Right cardiac atrium (tissue), 5 donors: ENCODE measurements around the gene IFNGR2. TPM values are rescaled to one million over a fixed set of nuclear protein-coding genes. Genes with fewer than 3 reads are reported as not detected.
"Not testable (repeated sequence)": the region's sequence is repeated elsewhere in the genome, so short reads cannot be mapped to it uniquely, and the experiment has no call there.

ENCODE experiments used
- ATAC-seq, 2 donors: fragments of 200-7000 bp; cut with Tn5 transposase; one replicate each; pipeline versions ENCODE4 v1.8.0 to v1.9.1; 2020; ENCODE audit warnings: moderate library complexity in 2 of 2, mild to moderate bottlenecking in 1 of 2
- DNase-seq, 3 donors: peaks; one replicate each; pipeline ENCODE4 v3.0.0-alpha.2; 2020
- H3K27ac ChIP-seq: one replicate; pipeline ENCODE4 v1.5.1; 2013; ENCODE audit warnings: mild to moderate bottlenecking, low read length, control low read depth, moderate library complexity
- H3K27me3 ChIP-seq: one replicate; pipeline ENCODE4 v1.6.1; 2013; ENCODE audit not compliant: control insufficient read depth, insufficient read depth
- H3K4me1 ChIP-seq: one replicate; pipeline ENCODE4 v1.6.1; 2013; ENCODE audit warnings: low read length; ENCODE audit not compliant: control insufficient read depth, insufficient read depth
- H3K4me3 ChIP-seq: one replicate; pipeline ENCODE4 v1.5.1; 2013; ENCODE audit warnings: low read length, control low read depth
- H3K9me3 ChIP-seq: one replicate; pipeline ENCODE4 v1.6.1; 2013; ENCODE audit warnings: low read length; ENCODE audit not compliant: control insufficient read depth
- WGBS: extraction: QIAGEN DNeasy Blood & Tissue Kit; methylation state at CpG from one replicate; pipeline ENCODE4 v1.1.7; 2013; 5-methylcytosine and 5-hydroxymethylcytosine counted together
- intact Hi-C, 4 donors: fragments of 100-400 bp; cut with DNase I; formaldehyde crosslinking; loops; one replicate each; pipeline versions ENCODE4 v1.11.0 to v1.14.0; 2022 to 2023
- polyA plus RNA-seq: library from polyadenylated mRNA; stranded (reverse); fragments of 200-250 nt; gene quantifications from one replicate; pipeline ENCODE4 v1.2.3, GENCODE V29; 2013
- total RNA-seq, 4 donors: library from RNA; stranded (reverse); fragmentation: NEBNext Ultra II Directional; extraction: Animal tissue kit (Norgen Biotek cat#: 25700); gene quantifications; one replicate each; pipeline ENCODE4 v1.2.1, GENCODE V29; 2021
- donor health status: healthy with polysubstance abuse.
- donor health status: DM: no; HTN: yes; CAD: no.
- donor health status: DM: no; HTN: no; CAD: no.
- donor health status: DM: no; HTN: yes; CAD: no; lungs with severe emphysema.
- donor health status: DM: yes; HTN: yes; CAD: no.

Gene IFNGR2
- total and polyA plus RNA-seq, 5 donors, result 37.4 to 47.4 (median 41.7) TPM

DNA sequence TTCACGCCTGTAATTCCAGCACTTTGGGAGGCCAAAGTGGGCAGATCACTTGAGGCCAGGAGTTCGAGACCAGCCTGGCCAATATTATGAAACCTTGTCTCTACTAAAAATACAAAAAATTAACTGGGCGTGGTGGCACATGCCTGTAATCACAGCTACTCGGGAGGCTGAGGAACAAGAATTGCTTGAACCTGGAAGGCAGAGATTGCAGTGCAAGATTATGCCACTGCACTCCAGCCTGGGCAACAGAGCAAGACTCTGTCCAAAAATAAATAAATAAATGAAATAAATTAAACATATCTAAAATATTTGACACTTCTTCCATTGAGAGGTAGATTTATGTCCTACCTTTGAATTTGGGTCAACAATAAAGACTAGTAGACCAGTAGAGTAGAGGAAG, 66.0 kb downstream of the IFNGR2 start:
- intact Hi-C loops, H3K4me3 ChIP-seq, DNase-seq, H3K27me3 ChIP-seq, H3K9me3 ChIP-seq, ATAC-seq, H3K27ac ChIP-seq, H3K4me1 ChIP-seq: not testable (repeated sequence)
- WGBS, result 93% methylated on average over 4 of the region's 4 CpGs

GRCh38 chr21:33470701-33471100, 67.5 kb downstream of the IFNGR2 start:
- no peak for ATAC-seq
- Histone ChIP-seq H3K27me3 (no peaks in the 10 kb centered on the region), H3K27ac (no peak overlapping the region), H3K4me1 (peaks cover 1% of the 10 kb centered on the region), H3K4me3 (no peak overlapping the region), H3K9me3 (no peaks in the 10 kb centered on the region)
- DNase-seq, result no peak
- 99% methylated on average over 2 of the region's 2 CpGs for WGBS
- intact Hi-C loops, result no loop called here

DNA sequence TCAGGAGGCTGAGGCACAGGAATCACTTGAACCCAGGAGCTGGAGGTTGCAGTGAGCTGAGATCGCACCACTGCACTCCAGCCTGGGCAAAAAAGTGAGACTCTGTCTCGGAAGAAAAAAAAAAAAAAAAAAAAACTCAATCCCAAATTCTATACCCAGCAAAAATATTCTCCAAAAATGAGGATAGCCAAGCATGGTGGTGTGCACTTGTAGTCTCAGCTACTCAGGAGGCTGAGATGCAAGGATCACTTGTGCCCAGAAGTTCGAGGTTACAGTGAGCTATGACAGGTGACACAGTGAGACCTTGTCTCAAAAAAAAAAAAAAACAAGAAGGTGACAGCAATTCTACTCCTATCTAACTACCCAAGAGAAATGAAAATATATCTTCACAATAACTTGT, 70.1 kb downstream of the IFNGR2 start:
- ATAC-seq (no peak), DNase-seq (no peak)
- H3K4me3 ChIP-seq, result no peak overlapping the region
- WGBS, result 95% methylated on average over 3 of the region's 3 CpGs
- H3K27me3 ChIP-seq, result no peaks in the 10 kb centered on the region
- H3K27ac ChIP-seq, result no peak overlapping the region
- intact Hi-C loops, result no loop called here
- peaks cover 3% of the 10 kb centered on the region for H3K4me1 ChIP-seq
- H3K9me3 ChIP-seq, result no peaks in the 10 kb centered on the region

GRCh38 chr21:33477066-33477465, 73.9 kb downstream of the IFNGR2 start:
- no peaks in the 10 kb centered on the region for H3K9me3 ChIP-seq
- ATAC-seq (no peak), DNase-seq (no peak)
- peaks cover 5% of the 10 kb centered on the region for H3K4me1 ChIP-seq
- WGBS, result 91% methylated on average over 7 of the region's 7 CpGs
- no peaks in the 10 kb centered on the region for H3K27me3 ChIP-seq
- H3K4me3 ChIP-seq, result no peak overlapping the region
- H3K27ac ChIP-seq, result no peak overlapping the region
- intact Hi-C loops, result no loop called here

DNA sequence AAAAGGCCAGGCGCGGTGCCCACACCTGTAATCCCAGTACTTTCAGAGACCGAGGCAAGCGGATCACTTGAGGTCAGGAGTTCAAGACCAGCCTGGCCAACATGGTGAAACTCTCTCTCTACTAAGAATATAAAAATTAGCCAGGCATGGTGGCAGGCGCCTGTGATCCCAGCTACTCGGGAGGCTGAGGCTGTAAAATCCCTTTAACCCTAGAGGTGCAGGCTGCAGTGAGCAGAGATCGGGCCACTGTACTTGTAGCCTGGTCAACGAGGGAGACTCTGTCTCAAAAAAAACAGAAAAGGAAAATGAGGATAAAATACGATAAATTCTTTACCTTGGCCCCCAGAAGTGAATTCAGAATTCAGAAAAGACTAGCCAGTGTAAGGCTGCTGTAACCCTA, 75.0 kb downstream of the IFNGR2 start:
- peaks cover 5% of the 10 kb centered on the region for H3K4me1 ChIP-seq
- H3K27me3 ChIP-seq, result no peaks in the 10 kb centered on the region
- H3K9me3 ChIP-seq, result no peaks in the 10 kb centered on the region
- WGBS, result 69% methylated on average over 9 of the region's 9 CpGs
- no peak overlapping the region for H3K27ac ChIP-seq
- no peak for ATAC-seq
- intact Hi-C loops, result no loop called here
- no peak for DNase-seq
- H3K4me3 ChIP-seq, result peak overlapping the region; percentile 91

DNA sequence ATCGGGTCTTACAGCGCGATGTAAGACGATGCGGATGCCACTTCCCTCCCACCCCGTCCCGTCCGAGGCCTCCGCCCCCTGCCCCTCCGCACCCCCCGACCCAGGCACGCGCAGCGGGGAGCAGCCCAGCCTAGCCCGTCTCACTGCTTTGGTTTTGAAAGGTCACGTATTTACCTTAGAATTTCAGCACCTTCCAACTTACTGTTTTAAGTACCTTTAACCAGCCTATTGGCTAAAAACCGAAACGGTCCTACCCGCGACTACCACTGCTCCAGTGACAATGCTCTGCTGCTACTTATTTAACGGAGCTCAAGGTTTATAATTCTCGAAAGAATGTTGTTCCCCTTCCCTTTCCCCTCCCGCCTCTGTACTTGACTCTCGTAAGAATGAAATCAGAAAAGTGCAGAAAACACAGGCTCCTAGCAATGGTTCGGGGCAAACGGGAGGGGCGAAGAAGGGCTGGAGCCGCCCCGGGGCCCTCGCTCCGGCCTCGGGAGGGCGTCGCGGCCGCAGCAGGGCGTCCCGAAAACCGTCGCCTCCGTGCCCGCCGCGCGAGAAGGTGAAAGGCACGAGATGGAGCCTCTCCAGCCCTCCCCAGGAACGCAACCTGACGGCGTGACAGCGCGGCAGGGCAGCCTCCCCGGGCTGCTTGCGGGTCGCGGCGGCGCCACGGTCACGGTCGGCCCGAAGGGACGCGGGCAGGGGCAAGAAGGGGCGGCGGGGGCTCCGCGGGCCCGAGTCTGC, 75.9 kb downstream of the IFNGR2 start:
- under 1% methylated on average over 68 of the region's 68 CpGs for WGBS
- DNase-seq (peak; percentile 25 to 76 (median 74)), ATAC-seq (peak in 1 of 2 donors; percentile 20)
- H3K9me3 ChIP-seq, result no peaks in the 10 kb centered on the region
- H3K27ac ChIP-seq, result peak overlapping the region; percentile 90
- H3K4me1 ChIP-seq, result peaks cover 5% of the 10 kb centered on the region
- peak overlapping the region; percentile 91 for H3K4me3 ChIP-seq
- intact Hi-C loops, result no loop called here
- no peaks in the 10 kb centered on the region for H3K27me3 ChIP-seq

- peak within 1 kb of the TSS; percentile 91 for H3K4me3 ChIP-seq
- no peaks in the 10 kb centered on the region for H3K9me3 ChIP-seq
- no peaks in the 10 kb centered on the region for H3K27me3 ChIP-seq
- ATAC-seq (peak; percentile 99), DNase-seq (peak; percentile 96 to 99 (median 98))
- under 1% methylated on average over 93 of the region's 93 CpGs for WGBS
- intact Hi-C loops, result no loop called here
- peaks cover 5% of the 10 kb centered on the region for H3K4me1 ChIP-seq
- peak within 1 kb of the TSS; percentile 95 for H3K27ac ChIP-seq
Measured at GRCh38 chr21:33479679-33480480, 76.7 kb downstream of the IFNGR2 start, which contains the start of gene TMEM50B. TSS of gene TMEM50B (minus strand) at chr21:33479974. CDS start at chr21:33468885, 11,089 bp downstream.

DNA sequence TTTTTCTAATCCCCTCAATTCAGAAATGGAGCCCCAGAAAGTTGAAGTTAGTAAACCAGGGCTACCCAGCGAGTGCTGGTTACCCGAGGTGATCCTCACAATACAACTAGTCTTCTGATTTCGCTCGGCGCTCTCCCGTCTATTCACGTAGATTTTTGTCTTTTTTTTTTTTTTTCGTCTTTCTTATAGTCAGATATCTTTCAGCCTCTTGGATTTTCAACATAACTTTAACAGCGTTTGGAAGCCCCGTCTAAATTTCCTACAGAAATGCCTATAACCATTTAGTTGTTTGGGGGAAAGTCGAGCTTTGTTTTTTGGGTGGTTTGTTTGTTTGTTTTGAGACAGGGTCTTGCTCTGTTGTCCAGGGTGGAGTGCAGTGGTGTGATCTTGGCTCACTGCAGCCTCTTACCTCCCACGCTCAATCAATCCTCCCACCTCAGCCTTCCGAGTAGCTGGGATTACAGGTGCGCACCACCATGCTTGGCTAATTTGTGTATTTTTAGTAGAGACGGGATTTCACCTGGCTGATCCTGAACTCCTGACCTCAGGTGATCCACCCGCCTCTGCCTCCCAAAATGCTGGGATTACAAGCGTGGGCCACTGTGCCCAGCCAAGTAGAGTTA, 77.4 kb downstream of the IFNGR2 start:
- 31% methylated on average over 17 of the region's 17 CpGs for WGBS
- DNase-seq (no peak), ATAC-seq (no peak)
- H3K9me3 ChIP-seq, result no peaks in the 10 kb centered on the region
- peak overlapping the region; percentile 71 for H3K4me3 ChIP-seq
- intact Hi-C loops, result no loop called here
- peaks cover 5% of the 10 kb centered on the region for H3K4me1 ChIP-seq
- H3K27ac ChIP-seq, result peak overlapping the region; percentile 95
- no peaks in the 10 kb centered on the region for H3K27me3 ChIP-seq

DNA sequence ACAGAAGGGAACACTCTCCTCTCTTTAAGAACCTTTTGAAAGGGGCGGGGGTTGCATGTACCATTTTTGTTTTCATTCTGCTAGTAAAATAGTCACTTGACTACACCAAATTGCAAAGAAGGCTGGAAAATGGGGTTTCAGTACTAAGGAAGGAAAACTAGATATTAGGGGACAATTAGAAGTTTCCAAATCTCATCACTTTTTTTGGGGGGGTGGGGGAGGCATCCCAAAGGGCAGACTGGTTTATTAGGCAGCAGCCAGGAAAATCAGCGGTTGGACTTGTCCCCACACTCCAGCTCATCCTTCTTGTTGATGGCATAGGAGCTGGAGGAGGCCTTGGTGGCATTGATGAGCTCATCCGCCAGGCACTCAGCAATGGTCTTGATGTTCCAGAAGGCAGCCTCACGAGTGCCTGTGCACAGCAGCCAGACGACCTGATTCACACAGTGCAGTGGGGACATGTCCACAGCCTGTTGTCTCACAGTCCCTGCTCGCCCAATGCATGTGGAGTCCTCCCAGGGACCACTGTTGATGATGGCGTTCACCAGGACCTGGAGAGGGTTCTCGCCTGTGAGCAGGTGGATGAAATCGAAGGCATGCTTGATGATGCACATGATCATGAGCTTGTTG, 78.2 kb downstream of the IFNGR2 start:
- Histone ChIP-seq H3K27me3 (no peaks in the 10 kb centered on the region), H3K27ac (no peak overlapping the region), H3K9me3 (no peaks in the 10 kb centered on the region), H3K4me1 (peaks cover 5% of the 10 kb centered on the region), H3K4me3 (no peak overlapping the region)
- DNase-seq (peak in 1 of 3 donors; percentile 30), ATAC-seq (no peak)
- WGBS, result 86% methylated on average over 9 of the region's 9 CpGs
- intact Hi-C loops, result no loop called here
